ENCODE data around the gene C3orf20.

C3orf20 gene

DNA sequence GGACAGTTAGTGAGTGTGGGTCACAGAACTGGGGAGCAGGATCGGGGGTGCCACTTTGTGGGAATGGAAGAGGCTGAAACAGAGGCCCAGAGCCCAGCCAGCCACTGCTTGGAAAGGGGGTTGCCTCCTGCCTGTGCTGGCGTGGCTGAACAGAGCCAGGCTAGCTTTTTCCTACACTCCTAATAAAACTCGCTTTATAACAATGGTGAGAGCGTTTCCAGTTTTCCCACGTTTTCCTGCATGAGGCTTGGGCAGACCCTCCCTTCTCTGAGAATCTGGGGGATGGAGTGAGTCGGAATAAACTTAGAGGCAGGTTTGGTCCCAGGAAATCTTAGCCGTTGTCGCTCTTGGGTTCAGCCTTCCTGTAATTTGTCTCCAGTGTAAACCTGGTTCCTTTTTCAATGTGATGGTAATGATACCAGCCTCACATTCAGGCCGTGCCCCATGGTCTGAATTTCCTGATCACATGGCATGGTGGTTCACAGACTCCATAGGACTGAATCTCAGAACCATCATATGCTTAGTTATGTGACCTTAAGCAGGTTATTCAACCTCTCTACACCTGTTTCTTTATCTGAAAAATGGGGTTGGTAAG is 137.4 kb downstream of the C3orf20 start:
- no peak for DNase-seq (ENCODE audit: low read depth)

GRCh38 chr3:14814411-14814871 is 139.5 kb downstream of the C3orf20 start:
- DNase-seq (ENCODE audit: low read depth), result no peak

DNA sequence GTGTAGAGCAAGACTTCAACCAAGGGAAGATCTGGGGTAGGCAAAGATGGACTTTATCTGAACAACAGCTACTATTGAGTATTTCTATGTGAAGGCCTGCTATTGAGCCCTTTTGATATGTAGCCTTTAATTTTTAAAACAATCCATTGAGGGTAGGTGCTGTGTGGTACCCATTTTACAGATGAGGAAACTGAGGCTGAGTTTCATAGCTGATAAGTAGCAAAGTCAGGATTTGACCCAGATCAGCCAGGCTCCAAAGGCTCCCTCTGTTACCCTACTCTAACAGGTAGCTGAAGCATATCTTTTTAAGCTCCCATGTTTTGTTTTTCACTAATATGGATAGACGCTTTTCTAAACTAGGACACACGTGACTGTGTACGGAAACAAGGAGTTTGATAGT is 141.4 kb downstream of the C3orf20 start:
- DNase-seq (ENCODE audit: low read depth), result no peak

- DNase-seq (ENCODE audit: low read depth), result no peak
Observed at GRCh38 chr3:14818804-14819500, 144.0 kb downstream of the C3orf20 start, which contains the start of gene FGD5. TSS of gene FGD5 (plus strand) at chr3:14818962. CDS start at chr3:14819072, 110 bp downstream.

DNA sequence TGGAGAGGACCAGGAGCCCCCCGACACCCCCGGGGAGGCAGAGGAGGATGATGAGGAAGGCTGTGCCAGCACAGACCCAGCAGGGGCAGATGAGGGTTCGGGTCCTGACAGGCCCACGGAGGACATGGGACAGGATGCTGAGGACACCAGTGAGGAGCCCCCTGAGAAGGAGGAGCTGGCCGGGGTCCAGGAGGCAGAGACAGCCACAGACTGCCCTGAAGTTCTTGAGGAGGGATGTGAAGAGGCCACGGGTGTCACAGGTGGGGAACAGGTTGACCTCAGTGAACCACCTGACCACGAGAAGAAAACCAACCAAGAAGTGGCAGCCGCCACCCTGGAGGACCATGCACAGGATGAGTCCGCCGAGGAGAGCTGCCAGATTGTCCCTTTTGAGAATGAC is 144.7 kb downstream of the C3orf20 start:
- DNase-seq (ENCODE audit: low read depth), result no peak

DNA sequence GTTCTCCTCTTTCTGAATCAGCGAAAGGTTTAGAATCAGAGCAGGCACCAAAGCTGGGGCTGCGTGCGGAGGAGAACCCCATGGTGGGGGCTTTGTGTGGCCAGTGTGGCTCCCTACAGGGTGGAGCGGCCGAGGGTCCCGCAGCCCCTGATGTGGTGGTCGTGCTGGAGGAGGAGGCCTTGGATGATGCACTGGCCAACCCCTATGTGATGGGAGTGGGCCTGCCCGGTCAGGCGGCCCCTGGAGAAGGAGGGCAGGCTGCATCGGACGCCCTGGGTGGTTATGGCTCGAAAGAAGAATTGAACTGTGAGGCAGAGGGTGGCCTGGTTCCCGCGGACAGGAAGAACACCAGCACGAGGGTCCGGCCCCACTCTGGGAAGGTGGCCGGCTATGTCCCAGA is 145.2 kb downstream of the C3orf20 start:
- no peak for DNase-seq (ENCODE audit: low read depth)

- no peak for DNase-seq (ENCODE audit: low read depth)
Observed at GRCh38 chr3:14821151-14821550, 146.2 kb downstream of the C3orf20 start.

DNA sequence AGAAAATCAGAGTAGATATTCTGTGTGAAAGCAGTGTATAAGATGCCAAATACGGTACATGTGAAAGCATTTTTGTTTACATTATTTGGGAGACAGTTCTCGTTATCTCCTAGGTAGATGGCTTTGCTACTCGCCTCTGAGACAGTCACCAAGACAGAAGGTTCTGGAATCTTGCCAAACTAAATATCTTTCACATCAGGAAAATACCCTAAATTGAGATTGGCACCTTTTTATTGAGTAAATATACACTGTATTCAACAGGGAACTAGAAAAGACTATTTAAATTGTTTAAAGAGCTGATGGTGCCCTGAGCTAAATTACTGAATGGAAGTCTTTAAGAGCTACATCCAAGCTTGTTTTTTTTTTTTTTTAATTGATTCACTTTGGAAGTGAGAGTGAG is 147.2 kb downstream of the C3orf20 start:
- no peak for DNase-seq (ENCODE audit: low read depth)
